KG1 (cell line): Measurements from ENCODE around the gene SSBP1.
"Not testable (repeated sequence)": the region's sequence is repeated elsewhere in the genome, so short reads cannot be mapped to it uniquely, and the experiment has no call there.

Experiments
- DNase-seq: peaks from one replicate; lab custom pipeline; 2025; lab: John Stamatoyannopoulos, UW

The SSBP1 gene, protein sequence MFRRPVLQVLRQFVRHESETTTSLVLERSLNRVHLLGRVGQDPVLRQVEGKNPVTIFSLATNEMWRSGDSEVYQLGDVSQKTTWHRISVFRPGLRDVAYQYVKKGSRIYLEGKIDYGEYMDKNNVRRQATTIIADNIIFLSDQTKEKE

DNA sequence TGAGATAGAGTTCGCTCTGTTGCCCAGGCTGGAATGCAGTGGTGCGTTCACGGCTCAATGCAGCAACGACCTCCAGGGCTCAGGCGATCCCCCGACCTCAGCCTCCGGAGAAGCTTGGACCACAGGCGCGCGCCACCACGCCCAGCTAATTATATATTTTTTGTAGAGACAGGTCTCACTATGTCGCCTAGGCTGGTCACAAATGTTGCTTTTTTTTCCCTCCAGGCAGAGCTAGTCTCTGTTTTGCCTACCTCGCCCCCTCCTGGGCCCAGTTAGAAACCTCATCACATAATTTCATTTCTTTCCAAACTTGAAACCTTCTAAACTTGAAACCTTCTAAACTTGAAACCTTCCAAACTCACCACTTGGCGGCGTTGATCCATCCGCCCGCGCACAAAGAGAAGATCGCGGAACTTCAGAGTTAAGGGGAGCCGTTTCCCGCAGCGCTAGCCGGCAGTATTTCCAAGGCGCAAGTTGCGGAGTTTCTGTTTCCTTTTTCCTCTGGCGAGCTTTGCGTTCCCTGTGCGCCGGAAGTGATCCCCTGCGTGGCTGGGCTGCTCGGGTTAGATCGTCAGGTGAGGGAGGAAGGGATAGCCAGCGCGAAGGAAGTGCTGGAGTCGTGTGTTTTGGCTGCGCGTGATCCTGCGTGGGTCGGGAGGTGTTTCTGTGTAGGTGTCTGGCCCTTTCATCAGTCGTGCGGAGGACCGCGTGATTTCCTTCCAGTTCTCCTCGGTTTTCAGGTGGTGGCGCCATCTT is at the start of gene SSBP1:
Gene SSBP1 (plus strand): TSS at position 523 of the 756 bp plus-strand sequence. CDS start 809 bp downstream, outside the sequence.
- DNase-seq: peak; percentile 59

DNA sequence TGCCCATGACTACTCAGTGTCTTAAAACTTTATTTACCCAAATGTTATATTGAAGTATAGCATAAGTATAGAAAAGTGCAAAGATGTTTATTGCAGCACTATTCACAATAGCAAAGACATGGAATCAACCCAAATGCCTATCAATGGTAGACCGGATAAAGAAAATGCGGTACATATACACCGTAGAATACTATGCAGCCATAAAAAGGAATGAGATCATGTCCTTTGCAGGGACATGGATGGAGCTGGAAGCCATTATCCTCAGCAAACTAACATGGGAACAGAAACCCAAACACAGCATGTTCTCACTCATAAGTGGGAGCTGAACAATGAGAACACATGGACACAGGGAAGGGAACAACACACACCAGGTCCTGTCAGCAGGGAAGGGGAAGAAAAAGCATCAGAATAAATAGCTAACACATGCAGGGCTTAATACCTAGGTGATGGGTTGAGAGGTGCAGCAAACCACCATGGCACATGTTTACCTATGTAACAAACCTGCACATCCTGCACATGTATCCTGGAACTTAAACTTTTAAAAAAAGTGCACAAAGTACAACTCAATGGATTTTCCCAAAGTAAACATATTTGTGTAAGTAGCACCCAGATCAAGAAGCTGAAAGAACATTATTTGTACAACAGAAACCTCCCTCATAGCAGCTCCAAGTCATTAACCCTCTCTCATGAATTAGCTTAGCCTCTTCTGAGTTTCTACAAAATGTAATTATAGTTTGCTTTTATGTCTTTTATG is 48.9 kb upstream of the SSBP1 start:
- not testable (repeated sequence) for DNase-seq

DNA sequence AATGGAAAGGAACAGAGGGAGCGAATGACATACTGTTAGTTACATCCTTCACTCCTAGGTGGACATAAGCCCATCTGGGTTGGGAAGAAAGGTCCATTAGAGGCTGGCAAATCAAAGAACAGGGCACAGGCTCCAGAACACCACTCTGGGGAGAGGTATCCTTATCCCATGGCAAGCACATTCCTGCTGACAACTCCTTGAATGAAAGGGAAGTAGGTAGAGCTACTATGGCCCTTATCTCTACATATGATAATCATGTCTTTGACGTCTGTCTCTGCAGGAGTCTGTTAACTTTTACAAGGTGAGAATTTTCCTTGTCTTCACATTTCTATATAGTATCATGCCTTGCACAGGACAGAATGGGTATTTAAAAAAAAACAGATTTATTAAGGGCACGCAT is 46.6 kb upstream of the SSBP1 start:
- DNase-seq: no peak

DNA sequence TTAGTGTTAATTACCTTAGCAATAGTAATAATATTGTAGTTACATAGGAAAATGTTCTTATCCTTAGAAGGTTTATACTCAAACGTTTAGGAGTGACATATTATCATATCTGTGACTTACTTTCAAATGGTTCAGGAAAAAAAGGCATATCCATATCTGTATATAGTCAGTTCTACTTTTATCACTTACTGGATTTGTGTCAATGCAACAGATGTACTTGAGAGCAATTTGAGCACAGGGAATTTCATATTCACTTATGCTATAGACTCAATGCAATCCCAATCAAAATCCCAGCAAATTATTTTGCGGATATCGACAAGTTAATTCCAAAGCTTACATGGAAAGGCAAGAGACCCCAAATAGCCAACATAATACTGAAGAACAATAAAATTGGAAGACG is 46.2 kb upstream of the SSBP1 start:
- no peak for DNase-seq

DNA sequence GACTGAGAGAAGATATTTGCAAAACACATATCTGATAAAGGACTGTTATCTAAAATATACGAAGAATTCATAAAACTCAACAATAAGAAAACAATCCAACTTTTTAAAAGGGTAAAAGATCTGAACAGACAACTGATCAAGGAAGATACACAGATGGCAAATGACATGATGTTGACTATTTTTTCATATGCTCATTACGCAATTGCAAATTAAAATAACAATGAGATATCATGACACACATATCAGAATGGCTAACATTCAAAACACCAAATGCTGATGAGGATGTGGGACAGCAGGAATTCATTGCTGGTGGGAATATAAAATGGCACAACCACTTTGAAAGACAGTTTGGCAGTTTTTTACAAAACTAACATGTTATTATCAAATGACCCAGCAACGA is 45.1 kb upstream of the SSBP1 start:
- DNase-seq: no peak

DNA sequence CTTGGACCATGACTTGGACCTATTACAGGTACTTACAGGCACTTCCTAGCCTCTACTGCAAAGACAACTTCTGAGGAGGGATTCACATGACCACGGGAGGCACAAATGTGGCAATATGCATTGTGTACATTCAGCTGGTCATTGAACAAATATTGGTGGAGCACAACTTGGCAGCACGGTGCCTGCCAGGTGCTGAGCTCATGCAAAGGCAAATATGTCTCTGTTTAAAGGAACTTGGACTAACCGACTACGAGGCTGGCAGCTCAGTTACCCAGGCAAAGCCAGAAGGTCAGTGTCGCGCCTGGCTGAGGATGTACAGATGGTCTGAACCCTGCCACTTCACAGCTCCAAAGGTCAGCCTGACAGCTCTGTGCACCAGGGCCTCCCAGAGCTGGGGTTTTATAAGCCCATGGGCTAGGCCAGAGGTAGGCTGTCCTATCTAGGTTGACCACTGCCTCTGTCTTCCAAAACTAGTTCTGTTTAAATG is 42.3 kb upstream of the SSBP1 start:
- DNase-seq: no peak

DNA sequence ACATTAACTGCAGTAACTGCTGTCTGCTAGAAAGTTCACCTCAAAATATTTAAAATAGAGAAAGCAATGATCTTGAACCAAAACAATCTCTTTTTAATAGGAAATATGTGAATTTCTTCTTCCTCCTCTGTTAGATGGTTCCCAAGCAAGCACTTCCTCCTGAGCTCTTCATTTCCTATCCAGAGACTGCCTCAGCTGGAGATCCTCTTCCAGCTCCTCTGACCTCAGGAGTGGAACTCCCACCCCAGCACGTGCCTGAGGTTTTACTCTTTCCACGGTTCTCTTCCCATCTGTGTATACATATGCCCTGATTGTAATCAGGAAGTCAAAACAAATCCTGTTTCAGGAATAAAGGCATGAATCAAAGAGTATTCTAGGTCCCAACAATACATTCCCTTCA is 41.8 kb upstream of the SSBP1 start:
- DNase-seq: no peak

DNA sequence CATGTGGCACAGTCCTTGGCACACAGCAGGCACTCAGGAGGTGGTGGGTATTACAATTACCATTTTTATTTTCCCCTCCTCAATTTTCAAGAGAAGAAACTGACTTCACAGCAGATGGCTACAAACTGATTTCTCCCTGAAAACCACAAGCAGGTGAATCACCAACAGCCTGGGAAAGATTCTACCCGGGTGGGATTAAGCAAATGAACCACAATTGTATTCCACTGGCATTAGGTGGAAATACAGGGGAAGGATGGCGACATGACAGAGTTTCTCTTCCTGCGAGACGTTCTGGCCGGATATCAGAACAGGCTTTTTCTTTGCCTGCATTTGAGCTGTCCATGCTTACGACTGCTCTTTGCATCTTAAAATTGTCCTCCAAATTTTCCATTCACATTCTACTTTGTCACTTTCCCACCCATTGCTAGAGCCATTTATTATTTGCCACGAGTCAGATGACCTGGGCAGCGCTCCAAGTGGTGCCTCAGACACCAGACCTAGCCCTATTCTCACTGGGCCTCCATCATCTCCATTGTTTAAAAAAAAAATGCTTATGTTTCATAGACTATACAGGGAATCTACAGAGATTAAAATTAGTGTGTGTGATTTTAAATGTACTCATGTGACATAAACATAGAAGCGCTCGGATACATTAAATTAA is 40.8 kb upstream of the SSBP1 start:
- DNase-seq: no peak

DNA sequence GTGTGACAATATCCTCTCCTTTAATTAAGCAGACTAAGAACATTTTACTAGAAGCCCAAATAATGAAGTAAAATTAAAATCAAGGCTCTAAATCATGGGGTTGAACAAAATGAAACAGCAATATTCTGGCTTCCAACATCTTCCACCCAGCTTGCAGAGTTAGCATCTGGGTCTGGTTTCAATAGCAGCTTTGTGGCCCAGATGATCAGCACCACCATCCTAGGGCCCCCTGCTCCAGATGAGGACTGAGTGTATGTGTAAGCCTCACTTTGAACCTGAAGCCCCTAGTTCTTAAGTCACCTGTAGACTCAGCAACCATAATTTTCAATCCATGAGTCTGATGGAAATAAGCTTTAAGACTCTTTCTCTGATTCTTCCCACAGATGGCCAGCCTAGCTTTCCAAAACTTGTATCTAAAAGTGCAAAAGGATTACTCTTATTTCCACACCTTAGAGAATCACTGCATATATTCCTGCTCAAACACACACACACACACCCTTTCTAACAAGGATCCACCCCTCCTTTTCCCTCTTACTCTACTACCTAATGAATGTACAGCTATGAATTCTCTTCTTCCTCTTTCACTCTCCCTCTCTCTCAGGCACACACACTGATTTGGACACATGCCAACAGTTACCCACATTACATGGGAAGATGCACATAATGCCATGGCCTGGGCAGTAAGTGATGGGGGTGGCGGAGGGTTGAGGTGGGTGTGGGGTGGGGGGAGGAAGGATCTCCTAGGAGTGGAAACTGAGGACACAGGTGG is 39.7 kb upstream of the SSBP1 start:
- DNase-seq: no peak

DNA sequence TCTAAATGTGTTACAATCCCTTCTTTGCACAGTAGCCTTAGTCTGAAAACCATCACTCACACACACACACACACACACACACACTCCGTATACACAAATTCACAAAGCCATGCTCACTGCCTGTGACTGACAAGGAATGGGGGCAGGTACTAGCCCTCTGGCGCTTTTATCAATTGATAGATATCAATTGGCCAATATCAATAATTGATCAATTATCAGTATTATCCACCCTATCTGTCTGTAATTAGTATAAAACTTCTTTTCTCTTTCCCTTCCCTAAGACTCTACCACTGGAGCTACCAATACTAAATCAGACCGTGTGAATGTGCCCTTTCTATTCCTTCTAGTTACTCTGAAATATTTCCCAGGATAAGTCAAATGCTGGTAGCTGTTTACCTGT is 38.3 kb upstream of the SSBP1 start:
- no peak for DNase-seq

DNA sequence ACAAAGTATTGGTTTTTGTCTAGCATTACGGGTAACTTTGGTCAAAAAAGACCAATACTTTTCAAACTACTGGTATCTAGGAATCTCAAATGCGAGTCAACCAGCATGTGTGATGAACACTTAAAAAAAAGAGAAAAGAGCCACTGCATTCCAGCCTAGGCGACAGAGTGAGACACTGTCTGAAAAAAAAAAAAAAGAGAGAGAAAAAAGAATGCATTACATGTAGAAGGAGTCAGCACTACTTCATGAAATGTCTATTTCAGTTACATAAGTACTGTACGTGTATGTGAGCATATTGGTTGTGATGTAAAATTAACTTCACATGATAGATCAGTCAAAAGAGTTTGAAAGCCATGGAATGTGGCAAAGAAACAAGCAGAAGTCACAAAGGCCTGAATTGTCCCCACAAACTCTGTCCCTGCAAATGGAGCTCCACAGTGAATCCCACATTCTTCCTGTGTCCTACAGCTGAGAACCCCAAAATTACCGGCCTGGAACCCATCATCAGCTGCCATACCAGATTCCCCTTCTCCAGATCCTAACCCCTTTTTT is 37.8 kb upstream of the SSBP1 start:
- no peak for DNase-seq

DNA sequence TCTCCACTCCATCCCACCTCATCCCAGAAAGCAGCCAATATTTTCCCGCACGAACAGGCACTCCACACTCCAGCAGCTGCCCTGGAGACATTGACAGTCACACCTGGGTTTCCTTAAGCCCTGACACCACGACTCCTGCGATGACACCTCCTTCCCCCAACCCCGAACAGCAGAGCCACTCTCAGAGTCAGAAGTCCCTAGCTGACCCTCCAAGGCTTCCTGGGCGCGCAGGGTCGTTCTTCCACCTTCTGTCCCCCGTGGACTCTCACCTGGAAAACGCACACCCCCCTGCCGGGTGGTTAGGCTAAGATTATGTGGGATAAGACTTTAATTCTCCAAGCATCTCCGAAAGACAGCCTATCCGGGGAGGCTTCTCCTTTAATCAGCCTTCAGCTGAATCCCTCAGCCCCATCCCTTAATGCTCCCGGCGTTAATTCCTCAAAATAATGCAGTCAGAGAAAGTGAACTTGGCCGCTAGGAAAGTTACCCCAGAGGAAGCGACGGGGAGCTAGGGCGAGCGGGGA is 37.2 kb upstream of the SSBP1 start:
- no peak for DNase-seq

DNA sequence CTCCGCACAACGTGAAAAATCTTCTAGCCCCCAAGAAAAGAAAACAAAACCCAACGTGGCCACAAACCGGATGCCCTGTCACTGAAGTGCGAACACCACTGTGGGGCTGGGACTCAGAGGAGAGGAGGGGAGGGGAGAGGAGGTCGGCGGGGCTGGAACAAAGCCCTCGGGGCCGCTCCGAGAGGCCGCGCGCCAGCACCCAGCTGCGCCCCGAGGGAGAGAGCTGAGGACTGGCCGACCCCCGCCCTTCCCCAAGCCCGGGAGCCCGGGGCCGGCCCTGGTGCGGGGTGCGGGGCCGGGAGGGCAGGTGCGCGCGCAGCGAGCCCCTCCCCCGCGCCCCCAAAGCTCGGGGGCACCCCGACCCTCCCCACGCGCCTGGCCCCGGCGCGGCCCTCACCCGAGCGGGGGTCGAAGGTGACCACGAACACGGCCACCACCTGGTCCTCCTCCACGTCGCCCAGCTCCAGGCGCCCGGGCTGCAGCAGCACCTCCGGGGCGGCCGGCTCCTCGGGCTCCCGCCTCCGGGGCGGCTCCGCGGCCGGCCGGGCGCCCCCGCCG is 36.6 kb upstream of the SSBP1 start:
- DNase-seq: no peak

DNA sequence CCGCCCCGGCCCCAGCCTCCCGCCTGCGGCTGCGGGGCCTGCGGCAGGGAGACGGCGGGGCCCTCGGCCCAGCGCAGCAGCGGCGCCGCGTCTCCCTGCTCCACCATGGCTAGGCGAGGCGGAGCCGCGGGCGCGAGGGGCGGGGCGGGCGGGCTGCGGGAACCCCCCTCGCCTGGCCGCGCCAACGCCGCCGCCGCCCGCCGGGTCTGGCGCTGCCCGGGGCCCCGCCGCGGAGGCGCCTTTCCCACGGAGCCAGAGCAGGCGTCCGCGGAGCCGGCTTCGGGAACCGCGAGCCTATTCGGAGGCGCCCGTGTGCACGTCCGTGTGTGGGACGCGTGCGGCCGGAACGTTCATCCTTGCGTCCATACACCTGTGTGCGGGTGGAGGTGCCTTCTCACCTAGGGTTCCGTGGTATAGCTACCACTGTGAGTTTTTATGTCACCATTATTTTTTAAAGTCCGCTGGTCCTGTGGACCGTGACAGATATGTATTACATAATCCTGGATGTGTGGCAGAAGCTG is 36.1 kb upstream of the SSBP1 start, which contains the start of gene DENND11:
Gene DENND11 (minus strand): TSS at position 120 of the 521 bp plus-strand sequence. CDS start 13 bp downstream, at position 107.
- DNase-seq: no peak

DNA sequence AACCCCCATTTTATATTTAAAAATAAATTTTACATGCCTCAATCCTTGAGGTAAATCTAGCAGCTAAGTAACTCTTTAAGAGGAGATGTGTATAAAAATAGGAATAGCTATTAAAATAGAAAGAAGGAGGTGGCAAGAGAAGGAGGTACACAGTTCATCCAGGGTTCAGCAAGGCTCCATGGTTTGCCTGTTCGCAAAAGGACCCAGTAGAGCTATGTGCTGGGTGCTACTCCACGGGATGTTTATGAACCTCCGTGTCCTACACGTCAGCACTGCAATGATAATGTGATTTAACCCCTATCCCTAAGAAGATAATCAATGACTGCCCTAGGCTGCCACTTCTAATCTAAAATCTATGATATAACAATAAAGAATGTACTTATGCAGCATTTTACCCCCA is 35.3 kb upstream of the SSBP1 start:
- no peak for DNase-seq

DNA sequence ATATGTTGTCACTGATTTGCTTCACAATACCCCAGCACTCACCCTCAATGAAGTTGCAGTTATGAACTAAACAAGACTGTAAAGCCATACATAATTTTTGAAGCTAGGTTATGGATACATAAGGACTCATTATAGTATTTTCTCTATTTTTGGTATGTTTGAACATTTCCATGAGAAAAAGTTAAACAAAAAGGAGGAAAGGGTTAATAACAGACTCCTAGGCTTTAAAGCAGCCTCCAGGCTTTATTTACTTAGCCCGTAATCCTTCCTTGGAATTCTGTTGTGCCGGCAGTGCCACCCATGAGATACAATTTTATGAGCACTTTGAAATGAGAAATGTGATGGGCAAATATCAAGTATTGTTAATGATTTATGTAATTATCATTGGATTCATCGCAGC is 34.0 kb upstream of the SSBP1 start:
- no peak for DNase-seq

DNA sequence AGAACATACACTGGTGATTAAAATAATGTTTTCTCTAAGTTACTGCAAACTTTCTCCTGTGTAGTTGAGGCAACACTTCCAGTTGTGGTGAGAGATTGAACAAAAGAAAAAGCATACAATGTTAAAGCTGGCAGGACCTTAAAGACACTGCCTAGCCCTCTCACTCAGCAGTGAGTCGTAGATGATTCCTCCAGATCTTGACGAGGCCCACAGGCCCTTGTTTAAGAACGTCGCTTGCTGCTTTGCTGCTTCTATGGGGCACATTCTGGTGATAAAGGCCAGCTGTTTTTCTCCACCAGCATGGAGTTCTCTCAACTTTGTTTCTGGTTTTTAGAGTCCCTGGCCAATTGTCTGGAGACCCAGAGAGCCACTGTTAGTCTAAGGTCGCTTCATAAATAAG is 33.4 kb upstream of the SSBP1 start:
- no peak for DNase-seq

DNA sequence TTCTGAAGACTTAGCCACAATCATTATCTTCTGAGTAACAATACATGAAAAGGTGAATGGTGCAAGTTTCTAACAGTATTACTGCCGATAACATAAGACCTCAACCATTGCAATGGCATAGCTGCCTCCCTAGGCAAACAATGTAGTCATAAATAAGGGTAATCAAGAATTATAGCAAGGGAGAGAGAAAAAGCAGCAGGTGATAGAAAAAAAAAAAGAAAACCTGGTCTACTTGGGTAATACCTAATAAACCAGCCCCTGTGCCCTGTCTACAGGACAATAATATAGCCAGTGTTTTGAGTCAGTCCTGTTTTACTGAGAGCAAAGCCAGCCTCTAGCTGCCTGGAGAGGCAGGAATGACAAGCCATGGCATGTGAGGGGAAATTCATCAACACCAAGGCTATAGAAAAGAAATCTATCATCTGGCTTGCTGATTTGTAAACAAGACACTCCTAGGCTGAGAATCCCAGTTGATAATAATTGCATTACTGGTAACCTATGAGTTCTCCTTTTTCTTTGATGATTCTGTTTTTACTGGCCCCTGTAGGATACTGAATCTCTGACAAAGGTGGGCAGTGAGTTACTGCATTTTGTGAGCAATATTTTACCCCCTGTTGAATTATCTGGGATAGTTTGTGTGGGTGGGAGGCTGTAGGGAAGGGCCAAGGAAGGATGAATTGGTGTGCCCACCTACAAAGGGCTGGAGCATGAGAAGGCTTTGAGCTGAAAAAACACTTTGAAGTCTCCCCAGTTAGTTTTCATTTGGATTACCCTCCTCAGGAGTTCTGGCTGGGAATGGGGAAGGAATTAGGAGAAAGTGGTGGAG is 31.7 kb upstream of the SSBP1 start:
- no peak for DNase-seq

DNA sequence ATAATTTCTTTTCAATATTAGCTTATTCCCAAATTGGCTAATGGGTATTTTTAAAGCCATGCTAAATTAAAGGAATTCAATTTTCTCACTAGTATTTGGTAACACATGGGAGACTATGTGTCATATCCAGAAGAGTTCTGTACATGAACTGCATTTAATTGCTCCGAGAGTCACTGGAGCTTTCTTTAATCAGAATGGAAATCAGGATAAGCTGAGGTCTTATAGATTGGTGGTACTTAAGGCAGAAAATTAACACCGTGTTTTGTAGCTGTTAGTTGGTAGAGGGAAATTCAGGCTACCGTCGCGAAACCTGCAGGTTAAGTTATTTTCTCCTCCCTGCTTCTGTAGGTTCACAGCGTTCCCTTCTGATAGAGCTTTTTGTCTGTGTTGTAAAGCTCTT is 29.8 kb upstream of the SSBP1 start, which contains the start of gene WEE2:
Gene WEE2 (plus strand): TSS at position 3 of the 400 bp plus-strand sequence. CDS start 406 bp downstream, outside the sequence.
- DNase-seq: no peak
